GM12801 (cell line): Measurements from ENCODE around the gene TMEM198.

Experiments used
- TF ChIP-seq, protein P1 (sequence below): IDR thresholded peaks from one replicate; pipeline ENCODE4 v1.5.1; 2011; ENCODE audit warnings: control low read depth; ENCODE audit not compliant: insufficient read length; ENCODE audit errors: extremely low read depth

TMEM198 gene

DNA sequence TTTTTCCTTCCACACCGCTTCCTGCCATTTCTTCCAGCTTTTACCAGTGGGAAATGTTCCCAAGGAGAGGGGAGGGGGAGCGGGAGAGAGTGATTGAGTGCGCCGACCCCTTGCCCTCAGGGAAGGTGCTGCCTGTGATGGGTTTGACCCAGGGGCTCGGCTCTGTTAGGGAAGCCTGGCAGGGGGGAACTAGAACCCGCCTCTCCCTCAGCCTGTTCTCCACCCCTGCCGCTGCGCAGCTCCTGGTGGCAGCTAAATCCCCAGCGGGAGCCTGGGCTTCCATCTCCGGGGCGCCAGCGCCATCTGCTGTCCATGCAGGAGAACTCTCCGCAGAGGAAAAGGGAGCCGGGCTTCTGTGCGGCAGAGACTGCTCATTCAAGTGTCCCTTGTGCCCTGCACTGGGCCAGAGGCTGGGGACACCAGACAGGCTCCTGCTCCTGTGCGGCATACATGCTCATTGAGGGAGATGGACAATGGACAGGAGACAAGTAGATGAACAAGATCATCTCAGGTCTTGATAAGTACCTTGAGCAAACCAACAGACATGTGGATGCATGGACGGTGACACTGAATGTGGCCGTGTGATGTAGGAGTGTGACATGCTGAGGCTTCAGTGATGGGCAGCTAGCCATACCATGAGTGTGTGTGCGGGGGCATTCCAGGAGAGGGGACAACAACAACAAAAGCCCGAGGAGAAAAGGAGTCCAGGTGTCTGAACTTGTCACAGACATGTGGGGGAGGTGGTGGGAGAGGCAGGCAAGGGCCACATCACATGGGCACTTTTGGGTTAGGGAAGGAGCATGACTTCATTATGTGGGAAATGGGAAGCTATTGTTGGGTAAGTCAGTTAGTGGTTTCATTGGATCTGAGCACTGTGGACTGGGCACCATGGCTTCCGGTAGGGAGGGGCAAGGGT is 13.5 kb upstream of the TMEM198 start:
- TF ChIP-seq, protein P1, sequence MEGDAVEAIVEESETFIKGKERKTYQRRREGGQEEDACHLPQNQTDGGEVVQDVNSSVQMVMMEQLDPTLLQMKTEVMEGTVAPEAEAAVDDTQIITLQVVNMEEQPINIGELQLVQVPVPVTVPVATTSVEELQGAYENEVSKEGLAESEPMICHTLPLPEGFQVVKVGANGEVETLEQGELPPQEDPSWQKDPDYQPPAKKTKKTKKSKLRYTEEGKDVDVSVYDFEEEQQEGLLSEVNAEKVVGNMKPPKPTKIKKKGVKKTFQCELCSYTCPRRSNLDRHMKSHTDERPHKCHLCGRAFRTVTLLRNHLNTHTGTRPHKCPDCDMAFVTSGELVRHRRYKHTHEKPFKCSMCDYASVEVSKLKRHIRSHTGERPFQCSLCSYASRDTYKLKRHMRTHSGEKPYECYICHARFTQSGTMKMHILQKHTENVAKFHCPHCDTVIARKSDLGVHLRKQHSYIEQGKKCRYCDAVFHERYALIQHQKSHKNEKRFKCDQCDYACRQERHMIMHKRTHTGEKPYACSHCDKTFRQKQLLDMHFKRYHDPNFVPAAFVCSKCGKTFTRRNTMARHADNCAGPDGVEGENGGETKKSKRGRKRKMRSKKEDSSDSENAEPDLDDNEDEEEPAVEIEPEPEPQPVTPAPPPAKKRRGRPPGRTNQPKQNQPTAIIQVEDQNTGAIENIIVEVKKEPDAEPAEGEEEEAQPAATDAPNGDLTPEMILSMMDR = peak; percentile 46

DNA sequence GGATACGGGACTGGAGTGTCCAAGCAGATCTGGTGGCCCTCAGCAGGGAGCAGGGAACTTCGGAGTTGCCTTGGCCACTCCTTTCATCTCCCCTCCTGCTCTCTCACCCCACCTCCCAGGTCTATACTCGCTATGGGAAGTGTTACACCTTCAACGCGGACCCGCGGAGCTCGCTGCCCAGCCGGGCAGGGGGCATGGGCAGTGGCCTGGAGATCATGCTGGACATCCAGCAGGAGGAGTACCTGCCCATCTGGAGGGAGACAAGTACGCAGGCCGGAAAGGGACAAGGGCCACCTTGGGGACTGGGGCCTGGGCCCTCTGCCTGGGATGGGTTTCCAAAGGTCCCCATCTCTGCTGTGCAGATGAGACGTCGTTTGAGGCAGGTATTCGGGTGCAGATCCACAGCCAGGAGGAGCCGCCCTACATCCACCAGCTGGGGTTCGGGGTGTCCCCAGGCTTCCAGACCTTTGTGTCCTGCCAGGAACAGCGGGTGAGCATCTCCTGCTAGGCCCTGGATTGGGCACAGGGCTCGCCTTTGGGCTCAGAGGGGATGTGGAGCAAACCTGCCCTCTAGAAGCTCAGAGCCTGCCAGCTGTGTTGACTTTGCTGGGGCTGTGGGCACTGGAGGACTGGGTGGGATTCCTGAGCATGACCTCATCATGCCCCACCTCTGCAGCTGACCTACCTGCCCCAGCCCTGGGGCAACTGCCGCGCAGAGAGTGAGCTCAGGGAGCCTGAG is 12.0 kb upstream of the TMEM198 start:
- TF ChIP-seq, protein P1 = no peak

DNA sequence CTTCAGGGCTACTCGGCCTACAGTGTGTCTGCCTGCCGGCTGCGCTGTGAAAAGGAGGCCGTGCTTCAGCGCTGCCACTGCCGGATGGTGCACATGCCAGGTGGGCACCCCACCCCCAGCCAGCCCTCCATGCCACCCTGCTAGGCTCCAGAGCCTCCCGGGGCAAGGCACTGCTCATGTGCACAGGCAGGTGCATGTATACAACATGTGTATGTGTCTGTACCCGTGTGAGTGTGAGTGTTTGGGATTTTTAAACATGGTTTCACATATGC is 11.5 kb upstream of the TMEM198 start:
- TF ChIP-seq, protein P1 = no peak

DNA sequence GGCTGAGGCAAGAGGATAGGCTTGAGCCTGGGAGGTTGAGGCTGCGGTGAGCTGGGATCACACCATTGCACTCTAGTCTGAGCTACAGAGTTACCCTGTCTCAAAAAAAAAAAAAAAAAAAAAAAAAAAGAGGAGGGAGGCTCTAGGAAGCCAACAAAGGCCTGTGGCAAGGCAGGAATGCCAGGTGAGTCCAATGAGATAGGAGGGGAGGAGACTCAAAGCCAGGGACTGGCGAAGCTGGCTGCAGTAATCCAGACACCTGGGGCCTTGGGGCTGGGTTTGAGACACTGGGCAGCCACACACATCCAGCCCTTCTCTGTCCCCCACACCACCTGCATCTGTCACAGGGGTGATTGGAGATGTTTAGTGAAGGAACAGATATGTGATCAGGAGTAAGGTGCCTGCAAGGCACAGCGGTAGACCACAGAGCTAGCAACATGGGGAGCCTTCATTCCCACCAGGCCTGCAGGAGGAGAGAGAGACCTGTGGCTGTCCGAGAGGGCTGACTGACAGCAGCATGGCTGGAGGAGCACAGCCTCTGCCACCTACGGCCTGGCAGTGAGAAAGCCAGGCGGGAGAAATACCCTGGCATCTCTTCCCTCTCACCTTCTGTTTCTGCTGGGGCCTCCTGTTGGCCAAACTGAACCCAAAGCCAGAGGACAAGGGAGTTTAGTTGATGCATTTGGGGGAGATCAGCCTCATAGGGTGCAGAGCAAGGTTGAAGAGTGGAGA is 9.7 kb upstream of the TMEM198 start:
- TF ChIP-seq, protein P1 = no peak

DNA sequence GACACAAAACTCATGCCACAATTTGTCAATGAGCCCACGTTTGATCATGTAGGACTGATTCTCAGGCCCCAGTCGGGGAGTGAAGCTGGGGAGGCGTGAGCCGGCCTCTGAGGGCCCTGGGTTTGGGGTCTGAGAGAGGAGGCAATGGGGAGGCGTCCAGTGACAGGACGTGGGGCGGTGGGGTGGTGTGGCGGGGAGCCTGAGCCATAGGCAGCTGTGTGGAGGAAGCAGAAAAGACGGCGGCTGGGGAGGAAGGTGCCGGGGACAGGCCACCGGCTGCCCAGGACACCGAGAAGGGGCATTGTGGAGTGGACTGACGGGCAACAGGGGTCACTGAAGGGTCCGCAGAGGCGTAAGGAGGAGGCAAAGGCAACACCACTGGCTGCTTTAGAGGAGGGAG is 7.4 kb upstream of the TMEM198 start:
- TF ChIP-seq, protein P1 = no peak

DNA sequence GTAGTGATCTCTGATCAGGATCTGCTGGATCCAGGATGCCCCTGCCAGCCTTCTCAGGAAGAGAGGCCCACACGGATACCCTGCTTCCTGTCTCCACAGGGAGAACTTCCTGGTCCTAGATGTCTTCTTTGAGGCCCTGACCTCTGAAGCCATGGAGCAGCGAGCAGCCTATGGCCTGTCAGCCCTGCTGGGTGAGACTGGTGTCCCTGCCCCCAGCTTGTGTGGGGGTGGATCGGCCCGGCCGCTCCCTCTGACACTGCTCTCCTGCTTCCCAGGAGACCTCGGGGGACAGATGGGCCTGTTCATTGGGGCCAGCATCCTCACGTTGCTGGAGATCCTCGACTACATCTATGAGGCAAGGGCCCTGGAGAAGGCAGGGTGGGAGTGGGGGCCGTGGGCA is 6.9 kb upstream of the TMEM198 start:
- TF ChIP-seq, protein P1 = no peak
